H4 (cell line): Measurements from ENCODE around the gene MCF2. TPM values are rescaled to one million over a fixed set of nuclear protein-coding genes. Genes with fewer than 3 reads are reported as not detected.

ENCODE experiments used
- DNase-seq: peaks from one replicate; pipeline ENCODE4 v3.0.0-alpha.2; 2015; ENCODE audit warnings: low spot score
- total RNA-seq: library from RNA; depleted of rRNA; stranded (reverse); fragments of >200 nt; shearing (Covaris generic); gene quantifications from 2 replicates; pipeline ENCODE4 v1.2.3, GENCODE V29; 2014; rRNA removed

The MCF2 gene
- total RNA-seq, 1 experiment from 2014 or later = 0.95 TPM

DNA sequence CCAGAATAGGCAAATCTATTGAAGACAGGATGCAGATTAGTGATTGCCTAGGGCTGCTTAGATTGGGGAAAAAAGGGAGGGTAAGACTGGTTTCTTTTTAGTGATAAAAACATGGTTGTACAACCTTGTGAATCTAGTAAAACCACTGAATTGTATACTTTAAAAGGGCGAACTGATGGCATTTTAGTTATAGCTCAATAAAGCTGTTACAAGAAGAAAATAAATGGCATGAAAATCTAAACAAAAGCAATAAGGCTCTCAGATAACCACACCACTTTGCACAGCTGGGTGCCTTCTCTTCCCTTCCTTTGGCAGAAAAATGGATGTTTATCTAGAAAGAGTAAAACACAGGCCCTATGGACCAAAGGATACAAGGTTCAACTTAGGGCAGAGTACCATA, 107.9 kb downstream of the MCF2 start:
- no peak for DNase-seq

DNA sequence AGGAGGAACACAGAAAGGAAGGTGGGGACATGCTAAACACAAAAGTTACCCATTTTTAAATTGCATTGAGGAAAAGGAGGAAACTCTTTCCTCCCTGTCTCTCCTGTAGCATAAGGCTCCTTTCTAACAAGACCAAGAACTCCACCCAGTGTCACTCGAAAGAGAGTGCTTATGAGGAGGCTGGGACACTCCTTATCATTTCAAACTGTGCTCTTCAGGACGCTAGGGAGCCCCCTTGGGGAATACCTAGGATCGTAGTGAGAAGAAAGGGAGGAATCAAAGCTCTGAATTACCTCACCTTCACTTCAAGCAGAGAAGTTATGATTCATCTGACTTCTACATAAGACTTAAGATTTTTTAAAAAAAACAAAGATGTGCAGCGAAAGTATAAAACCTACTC, 111.9 kb downstream of the MCF2 start:
- DNase-seq = no peak

DNA sequence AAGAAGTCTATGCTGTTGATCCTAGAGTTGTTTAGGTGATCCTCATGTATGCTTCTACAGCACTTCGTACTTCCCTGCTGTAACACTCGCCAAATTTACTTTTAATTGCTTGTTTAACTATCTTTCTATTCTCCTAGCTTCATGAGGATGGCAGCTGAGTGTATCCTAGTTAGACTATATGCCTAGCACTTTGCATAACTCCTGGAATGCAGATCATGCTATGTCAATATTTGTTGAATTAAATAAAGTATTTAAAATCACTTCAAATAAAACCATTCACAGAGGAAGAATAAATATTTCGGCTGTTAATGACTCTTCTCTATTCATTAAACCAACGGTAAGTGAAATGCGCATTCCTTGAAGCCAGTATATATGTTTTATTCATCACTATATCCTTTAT, 122.4 kb downstream of the MCF2 start:
- no peak for DNase-seq

DNA sequence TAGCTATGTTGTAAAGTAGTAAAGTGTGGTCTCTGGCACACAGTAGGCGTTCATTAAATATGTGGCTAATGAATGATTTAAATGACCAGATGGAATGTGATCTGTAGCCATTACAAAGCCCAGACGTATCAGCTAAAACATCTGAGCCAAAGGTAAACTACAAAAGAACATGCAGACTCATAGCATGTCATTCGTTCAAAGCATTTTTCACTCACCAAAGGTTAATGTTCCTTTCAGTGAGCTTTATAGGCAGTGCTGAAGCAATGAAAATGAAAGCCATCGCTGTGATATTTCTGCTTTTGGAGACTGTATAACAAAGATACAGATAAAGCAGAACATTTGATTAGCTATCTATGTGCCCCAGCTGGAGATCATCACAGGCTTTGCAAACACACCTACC, 126.9 kb downstream of the MCF2 start:
- no peak for DNase-seq

DNA sequence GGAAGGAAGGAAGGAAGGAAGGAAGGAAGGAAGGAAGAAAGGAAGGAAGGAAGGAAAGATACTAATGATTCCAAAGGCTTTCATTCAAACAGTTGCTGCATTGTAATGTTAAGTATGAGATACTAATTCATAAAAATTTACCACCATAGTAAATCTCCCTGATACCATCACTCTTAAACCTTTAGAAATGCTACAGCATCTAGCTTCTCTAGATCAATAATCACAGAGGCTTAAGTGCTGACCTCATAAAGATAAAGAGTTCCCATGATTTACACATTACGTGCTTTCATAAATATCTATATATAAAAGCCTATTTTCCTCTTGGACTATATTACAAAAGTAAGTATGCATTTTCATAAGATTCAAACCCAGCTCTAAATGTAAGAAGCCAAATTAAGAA, 141.0 kb downstream of the MCF2 start:
- no peak for DNase-seq

DNA sequence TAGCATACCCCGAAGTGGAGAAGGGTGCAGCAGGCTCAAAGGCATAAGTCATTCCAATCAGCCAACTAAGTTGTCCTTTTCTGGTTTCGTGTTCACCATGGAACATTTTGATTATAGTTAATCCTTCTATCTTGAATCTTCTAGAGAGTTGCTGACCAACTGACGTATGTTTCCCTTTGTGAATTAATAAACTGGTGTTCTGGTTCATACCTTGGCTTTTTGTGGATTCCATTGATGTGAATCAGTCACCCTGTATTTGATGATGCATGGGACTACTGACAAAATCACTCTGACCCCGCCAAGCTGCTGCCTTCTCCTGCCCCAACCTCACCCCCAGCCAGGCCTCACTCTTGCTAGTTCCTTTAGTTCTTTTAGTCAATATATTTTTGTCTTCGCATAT, 144.7 kb downstream of the MCF2 start:
- DNase-seq = no peak

DNA sequence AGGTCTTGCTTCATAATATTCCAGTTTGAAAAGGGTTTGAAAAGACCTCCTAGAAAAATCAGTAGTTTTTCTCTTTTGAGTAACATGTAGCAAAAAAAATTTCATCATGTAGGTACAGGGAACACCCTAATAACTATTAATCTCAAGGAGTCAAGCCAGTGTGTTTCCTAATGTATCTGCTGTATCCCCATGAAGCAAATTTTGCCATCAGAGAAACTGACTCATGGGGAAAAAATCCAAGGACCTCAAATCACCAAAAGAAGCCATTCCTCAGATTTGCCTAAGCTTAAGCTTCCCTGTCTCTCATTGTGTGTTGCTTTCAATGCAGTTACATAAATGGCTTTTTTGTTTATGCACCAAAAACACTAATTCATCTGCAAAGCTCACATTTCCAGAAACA, 147.7 kb downstream of the MCF2 start:
- DNase-seq = no peak

DNA sequence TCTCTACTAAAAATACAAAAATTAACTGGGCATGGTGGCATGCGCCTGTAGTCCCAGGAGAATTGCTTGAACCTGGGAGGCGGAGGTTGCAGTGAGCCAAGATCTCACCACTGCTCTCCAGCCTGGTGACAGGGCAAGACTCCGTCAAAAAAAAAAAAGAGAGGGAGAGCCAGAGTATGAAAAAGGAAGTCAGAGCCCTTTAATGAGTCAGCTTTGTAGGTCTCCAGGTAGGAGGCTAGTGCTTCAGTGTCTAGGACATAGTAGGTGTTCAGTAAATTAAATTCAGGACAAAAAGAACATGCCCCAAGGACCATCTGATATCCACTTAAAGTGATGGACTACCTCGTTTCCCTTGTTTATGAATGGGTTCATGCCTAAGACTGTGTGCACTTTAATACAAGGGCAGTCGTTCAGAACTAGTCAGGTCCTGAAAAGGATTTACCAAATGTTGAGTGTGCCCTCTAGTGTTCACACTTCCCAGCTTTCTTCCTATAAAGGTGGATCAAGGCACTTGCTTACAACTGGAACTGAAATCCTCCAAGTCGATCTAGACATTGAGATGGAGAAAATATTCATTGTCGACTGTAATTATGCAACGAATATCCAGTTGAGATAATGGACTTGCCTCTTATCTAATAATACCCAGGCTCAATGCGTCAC, 148.5 kb downstream of the MCF2 start:
- peak; percentile 62 for DNase-seq

DNA sequence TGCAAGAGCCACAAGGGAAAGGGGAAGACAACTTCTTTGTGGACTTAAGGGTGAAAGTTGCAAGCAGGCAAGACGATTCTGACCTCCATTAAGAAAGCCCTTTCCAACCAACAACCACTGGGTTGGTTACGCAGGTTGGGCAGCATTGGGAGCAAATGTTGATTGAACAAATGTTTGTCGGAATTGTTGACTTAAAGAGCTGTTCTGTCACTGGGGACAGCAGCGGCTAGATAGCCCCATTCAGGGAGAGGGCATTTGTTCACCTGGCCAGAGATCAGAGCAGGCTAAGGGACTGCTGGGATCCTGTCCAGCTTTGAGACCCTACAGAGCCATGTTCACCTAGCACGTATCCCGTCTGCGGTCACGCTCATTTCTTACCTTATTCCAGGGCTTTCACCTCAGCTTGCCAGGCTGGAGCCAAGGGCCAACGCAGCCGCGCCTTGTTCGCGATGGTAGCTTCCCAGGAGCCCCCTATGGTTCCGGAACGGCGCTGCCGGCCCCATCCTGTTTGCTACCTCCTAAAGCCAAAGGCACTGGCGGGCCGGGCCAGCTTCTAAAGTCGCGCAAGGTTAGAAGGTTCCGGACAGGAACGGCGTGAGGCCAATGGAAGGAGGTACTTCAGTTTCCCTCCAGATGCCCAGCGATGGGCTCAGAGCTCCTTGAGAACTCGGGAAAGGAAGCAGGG, 152.8 kb downstream of the MCF2 start:
- DNase-seq = no peak

DNA sequence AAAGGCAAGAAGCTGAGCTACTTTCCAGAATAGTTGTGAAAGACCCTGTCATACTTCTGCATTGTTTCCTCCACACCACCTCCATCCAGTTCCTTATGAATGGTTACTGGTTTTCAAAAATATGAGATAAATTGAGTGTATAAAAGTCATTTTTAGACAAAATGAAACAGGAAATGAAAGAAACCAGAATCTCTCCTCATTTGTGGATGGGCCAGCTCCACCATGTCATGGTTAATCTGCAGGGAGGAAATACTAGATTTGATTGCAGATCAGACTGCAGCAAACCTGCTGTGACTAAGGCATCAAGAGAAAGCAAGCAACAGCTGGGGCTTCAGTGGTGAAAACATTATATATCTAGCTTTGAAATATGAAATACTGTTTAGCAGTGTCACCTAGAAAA, 153.6 kb downstream of the MCF2 start:
- no peak for DNase-seq

DNA sequence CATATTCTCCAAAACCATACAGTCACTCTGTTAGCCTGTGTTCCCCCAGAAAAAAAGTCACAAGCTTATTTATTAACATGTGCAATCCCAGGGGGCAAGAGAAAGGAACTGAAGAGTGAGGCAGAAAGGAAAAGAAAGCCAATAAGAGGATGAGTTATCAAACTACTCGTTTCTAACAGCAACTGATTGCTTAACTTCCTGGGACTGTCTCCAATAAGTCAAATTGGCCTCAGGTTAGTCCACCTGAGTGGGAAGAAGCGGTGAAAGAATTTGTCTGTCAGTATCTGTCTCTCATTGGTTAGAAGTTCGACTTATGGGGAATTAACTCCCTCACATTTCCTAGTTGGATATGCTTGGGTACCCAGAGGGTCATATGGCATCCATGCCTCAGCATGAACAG, 163.4 kb downstream of the MCF2 start:
- DNase-seq = no peak

DNA sequence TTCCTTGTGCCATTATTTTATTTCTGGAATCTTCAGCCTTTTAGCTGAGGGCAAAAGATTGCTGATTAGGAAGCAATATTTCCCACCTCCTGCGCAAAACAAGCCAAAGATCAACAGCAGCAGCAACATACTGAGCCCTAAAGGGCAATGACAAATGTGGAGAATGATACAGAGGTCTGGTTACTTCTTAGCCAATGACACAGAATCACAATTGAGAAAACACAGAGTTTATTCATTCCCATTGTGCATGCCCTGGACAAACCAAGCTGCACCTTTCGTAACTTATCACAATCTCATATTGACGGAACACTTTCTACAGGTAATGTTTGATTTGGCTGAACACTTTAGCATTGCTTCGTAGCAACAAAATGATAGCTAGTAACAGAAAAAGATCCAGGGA, 164.0 kb downstream of the MCF2 start:
- no peak for DNase-seq

DNA sequence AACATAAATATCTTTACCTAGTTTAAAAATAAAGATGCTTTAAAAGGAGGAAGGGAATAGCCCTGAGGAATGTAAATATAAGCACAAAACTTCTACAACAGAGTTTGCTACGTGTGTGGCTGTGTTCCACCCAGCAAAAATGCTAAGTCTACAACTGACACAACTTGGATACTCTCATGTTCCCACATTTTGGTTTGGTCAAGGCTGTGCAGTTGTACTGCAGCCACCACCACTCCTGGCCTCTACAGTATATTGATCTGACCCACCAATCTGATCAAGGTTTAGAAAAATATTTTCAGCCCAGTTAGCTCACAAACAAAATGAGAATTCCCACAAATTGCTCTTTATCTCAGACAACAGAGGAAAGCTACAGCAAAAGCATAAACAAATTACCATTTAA, 165.3 kb downstream of the MCF2 start:
- DNase-seq = no peak

DNA sequence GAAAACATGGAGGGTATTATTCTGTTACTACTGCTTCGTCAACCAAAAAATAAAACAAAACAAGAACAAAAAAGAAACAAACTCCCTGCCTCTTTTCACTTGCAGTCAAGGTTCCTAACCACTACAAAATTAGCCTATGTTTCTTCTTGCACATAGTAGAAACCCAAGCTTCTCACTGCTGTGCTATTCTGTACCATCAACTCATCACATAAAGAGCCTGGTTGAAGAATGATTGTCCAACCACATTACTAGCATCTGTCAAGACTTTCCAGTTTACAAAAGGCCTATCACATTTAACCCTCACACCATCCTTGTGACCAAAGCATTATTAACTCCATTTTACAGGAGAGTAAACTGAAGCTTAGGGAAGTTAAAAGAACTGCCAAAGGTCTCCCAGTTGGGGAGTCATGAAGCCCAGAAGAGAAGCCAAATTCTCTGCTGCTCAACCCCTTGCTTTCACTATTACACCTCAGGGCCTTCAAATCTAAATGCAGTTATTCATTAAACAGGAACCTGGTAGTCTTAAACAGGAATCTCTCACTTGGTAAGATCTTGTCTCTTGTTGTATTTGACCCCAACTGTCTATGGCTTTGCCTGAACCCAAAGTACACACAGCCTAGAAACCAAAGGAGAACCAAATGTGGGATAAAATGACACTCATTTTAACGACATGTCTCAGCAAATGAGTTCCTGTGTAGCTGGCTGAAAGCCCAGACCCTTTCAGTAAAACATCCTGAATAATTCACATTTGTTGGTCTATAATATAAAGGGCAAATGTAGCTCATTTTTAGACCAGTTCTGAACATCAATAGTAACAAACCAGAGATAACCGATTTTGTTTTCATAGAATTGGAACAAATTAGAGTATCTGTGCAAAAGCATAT, 168.8 kb downstream of the MCF2 start:
- DNase-seq = no peak

DNA sequence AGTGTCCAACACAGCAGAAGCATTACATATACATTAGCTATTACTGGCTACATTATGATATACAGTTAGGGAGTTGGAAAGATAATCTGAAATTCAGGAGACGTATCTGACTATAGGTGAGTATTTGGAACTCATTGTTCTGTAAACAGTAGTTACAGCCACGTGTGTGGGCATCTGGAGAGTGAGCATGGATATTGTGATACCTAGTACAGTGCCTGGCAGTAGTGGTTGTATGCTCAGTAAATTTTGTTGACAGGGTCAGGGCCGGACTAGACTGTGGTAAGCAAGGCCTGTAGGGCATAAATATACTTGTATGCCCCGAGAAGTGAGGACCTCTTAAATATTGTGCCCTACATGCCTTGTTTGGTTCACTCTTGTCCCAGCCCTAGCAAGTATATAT, 174.5 kb downstream of the MCF2 start:
- DNase-seq = no peak

DNA sequence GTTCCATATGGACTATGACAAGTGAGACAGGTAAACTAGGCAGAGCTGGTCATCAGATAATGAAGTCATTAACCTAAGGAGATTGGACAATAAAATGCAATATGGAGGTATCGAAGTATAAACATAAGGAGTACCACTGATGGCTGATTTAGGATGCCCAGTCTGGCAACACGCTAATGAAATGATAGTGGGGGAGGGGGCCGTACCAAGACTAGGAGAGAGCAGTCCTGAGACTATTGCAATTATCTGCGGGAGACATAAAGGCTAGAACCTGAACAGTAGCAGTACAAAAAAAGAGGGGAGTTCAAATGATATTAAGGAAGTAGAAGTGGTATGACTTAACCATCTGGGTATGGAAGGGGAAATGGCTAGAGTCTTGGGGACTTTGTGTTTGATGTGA, 175.1 kb downstream of the MCF2 start:
- DNase-seq = no peak

Other genes with a start within 250 kb of the MCF2 start
- not detected in 2 replicates for gene F9, start 177.4 kb downstream of the MCF2 start, total RNA-seq
- gene ATP11C, start 224.9 kb upstream of the MCF2 start, total RNA-seq = 30.4 and 34.9 TPM in 2 replicates